22Rv1 (cell line): ENCODE data around the gene ATP2A3.

ENCODE experiments used
- CTCF ChIP-seq: fragments of 450-650 bp; IDR thresholded peaks from 2 replicates; pipeline ENCODE4 v1.5.1; 2017; ENCODE audit warnings: mild to moderate bottlenecking
- ZFX ChIP-seq: fragments of 450-650 bp; IDR thresholded peaks from 2 replicates; pipeline ENCODE4 v1.6.1; 2017; ENCODE audit warnings: antibody characterized with exemption, borderline replicate concordance

- no peak for TF ChIP-seq CTCF
- TF ChIP-seq ZFX, result no peak
Measured at GRCh38 chr17:3950584-3950983, 13.7 kb downstream of the ATP2A3 start.
